Measurements from ENCODE around the gene SEZ6. TPM values are rescaled to one million over a fixed set of nuclear protein-coding genes. Genes with fewer than 3 reads are reported as not detected.

Gene SEZ6
- total RNA-seq, 2 donors from 2014 or later = 0.20 TPM; not detected in 1

DNA sequence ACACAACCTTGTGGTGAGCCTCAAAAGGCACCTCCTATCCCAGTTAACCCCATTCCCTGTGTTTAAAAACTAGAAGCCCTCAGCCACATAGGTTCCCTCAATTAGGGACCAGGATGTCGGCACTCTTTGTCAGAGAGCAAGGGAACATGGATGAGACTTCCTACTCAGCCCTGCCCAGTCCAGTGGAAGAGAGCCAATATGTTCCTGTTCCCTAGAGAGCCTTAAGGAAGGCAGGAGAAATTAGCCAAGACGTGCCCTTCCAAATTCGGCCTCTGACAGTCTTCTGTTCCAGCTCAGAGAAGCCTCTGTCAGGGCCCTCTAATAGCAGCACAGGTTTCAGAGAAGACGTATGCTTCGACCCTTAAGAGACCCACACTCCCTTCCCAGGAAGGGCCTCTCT lies 88.4 kb downstream of the SEZ6 start:
- H3K4me1 Mint-ChIP-seq = no peaks in the 10 kb centered on the region
- Histone ChIP-seq H3K4me3 (ENCODE audit: low read length) (no peak overlapping the region), H3K27me3 (ENCODE audit: control insufficient read depth, insufficient read depth, low read length, poor library complexity, severe bottlenecking) (no peaks in the 10 kb centered on the region), H3K4me1 (ENCODE audit: control insufficient read depth, insufficient read depth, low read length) (no peaks in the 10 kb centered on the region), H3K36me3 (ENCODE audit: control insufficient read depth, insufficient read depth, low read length) (peaks cover 98% of the 10 kb centered on the region), H3K9me3 (ENCODE audit: control insufficient read depth, low read length) (no peaks in the 10 kb centered on the region), H3K27ac (ENCODE audit: low read depth, low read length) (no peak overlapping the region), H3K9ac (ENCODE audit: extremely low read depth, low read length, poor library complexity, severe bottlenecking) (no peak overlapping the region)
- no peak overlapping the region for H3K4me3 Mint-ChIP-seq
- H3K27ac Mint-ChIP-seq = no peak overlapping the region
- TF ChIP-seq, protein P1, sequence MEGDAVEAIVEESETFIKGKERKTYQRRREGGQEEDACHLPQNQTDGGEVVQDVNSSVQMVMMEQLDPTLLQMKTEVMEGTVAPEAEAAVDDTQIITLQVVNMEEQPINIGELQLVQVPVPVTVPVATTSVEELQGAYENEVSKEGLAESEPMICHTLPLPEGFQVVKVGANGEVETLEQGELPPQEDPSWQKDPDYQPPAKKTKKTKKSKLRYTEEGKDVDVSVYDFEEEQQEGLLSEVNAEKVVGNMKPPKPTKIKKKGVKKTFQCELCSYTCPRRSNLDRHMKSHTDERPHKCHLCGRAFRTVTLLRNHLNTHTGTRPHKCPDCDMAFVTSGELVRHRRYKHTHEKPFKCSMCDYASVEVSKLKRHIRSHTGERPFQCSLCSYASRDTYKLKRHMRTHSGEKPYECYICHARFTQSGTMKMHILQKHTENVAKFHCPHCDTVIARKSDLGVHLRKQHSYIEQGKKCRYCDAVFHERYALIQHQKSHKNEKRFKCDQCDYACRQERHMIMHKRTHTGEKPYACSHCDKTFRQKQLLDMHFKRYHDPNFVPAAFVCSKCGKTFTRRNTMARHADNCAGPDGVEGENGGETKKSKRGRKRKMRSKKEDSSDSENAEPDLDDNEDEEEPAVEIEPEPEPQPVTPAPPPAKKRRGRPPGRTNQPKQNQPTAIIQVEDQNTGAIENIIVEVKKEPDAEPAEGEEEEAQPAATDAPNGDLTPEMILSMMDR (conservative IDR thresholded peaks at IDR 0.05) = no peak
- WGBS, 2 experiments (ENCODE audit: insufficient coverage in 1 of 2, insufficient read length in 1 of 2) = 92 to 100% methylated on average over 2 to 5 of the region's 5 CpGs
- no peaks in the 10 kb centered on the region for H3K27me3 Mint-ChIP-seq (ENCODE audit: insufficient read depth)
- H3K36me3 Mint-ChIP-seq (ENCODE audit: low read depth) = peaks cover 91% of the 10 kb centered on the region
- no peaks in the 10 kb centered on the region for H3K9me3 Mint-ChIP-seq
- no peak for DNase-seq

DNA sequence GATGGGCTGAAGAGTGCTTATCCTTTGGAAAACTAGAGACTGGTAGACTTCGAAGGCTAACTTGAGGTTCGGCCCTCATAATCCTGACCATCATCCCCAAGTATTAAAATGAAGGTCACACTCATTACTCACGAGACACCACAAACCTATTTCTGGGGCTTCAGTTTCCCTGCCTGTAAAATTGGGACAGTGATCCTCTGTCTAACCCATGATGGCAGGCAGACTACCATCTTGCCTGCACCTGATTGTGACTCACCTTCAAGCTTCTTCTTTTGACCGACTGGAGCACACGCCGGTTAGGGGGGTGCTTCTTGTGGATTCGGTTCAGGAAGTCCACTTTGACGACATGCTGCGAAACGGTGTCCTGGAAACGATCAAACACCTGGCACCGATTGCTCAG lies 88.8 kb downstream of the SEZ6 start:
- DNase-seq = no peak
- no peaks in the 10 kb centered on the region for H3K9me3 Mint-ChIP-seq
- no peak overlapping the region for H3K9ac ChIP-seq (ENCODE audit: extremely low read depth, low read length, poor library complexity, severe bottlenecking)

DNA sequence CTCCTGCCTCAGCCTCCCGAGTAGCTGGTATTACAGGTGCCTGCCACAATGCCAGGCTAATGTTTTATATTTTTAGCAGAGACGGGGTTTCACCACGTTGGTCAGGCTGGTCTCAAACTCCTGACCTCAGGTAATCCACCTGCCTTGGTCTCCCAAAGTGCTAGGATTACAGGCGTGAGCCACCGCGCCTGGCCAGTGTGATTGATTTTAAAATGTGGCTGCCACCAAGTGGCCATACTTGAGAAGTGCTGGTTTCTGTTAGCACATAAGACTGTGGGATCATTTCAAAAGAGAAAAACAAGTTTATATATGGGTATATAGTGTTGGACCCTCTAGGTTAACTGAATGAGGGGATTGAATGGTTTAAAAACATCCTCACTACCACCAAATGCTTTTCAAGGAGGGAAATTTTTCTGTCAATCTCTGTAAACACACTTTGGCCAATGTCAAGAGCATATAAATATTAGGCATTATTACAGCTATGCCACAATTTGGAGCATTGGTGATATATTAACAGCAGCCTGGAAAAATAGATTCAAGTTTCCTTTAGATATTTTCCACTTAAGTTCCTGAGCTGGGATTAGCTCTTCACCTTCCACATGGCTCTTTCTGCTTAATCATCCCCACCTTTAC lies 89.4 kb downstream of the SEZ6 start:
- Histone ChIP-seq H3K27ac (ENCODE audit: low read depth, low read length) (no peak overlapping the region), H3K27me3 (ENCODE audit: control insufficient read depth, insufficient read depth, low read length, poor library complexity, severe bottlenecking) (no peaks in the 10 kb centered on the region), H3K4me3 (ENCODE audit: low read length) (no peak overlapping the region), H3K9me3 (ENCODE audit: control insufficient read depth, low read length) (no peaks in the 10 kb centered on the region), H3K9ac (ENCODE audit: extremely low read depth, low read length, poor library complexity, severe bottlenecking) (no peak overlapping the region), H3K4me1 (ENCODE audit: control insufficient read depth, insufficient read depth, low read length) (no peaks in the 10 kb centered on the region), H3K36me3 (ENCODE audit: control insufficient read depth, insufficient read depth, low read length) (peaks cover 98% of the 10 kb centered on the region)
- Mint-ChIP-seq H3K27me3 (ENCODE audit: insufficient read depth) (no peaks in the 10 kb centered on the region), H3K27ac (peak overlapping the region; percentile 70), H3K4me1 (no peaks in the 10 kb centered on the region), H3K9me3 (no peaks in the 10 kb centered on the region), H3K36me3 (ENCODE audit: low read depth) (peaks cover 91% of the 10 kb centered on the region), H3K4me3 (no peak overlapping the region)
- TF ChIP-seq, protein P1 (conservative IDR thresholded peaks at IDR 0.05) = peak; percentile 82
- peak; percentile 83 for DNase-seq
- 77% methylated on average over 6 of the region's 6 CpGs; no CpG with 5 or more reads in 1 of the 2 experiments for WGBS, 2 experiments (ENCODE audit: insufficient coverage in 1 of 2, insufficient read length in 1 of 2)

More for the DNA sequence above, 88.8 kb downstream of the SEZ6 start:
- Histone ChIP-seq H3K27ac (ENCODE audit: low read depth, low read length) (no peak overlapping the region), H3K36me3 (ENCODE audit: control insufficient read depth, insufficient read depth, low read length) (peaks cover 98% of the 10 kb centered on the region), H3K27me3 (ENCODE audit: control insufficient read depth, insufficient read depth, low read length, poor library complexity, severe bottlenecking) (no peaks in the 10 kb centered on the region), H3K9me3 (ENCODE audit: control insufficient read depth, low read length) (no peaks in the 10 kb centered on the region), H3K4me3 (ENCODE audit: low read length) (no peak overlapping the region), H3K4me1 (ENCODE audit: control insufficient read depth, insufficient read depth, low read length) (no peaks in the 10 kb centered on the region)
- TF ChIP-seq, protein P1 (conservative IDR thresholded peaks at IDR 0.05) = no peak
- H3K36me3 Mint-ChIP-seq (ENCODE audit: low read depth) = peaks cover 92% of the 10 kb centered on the region
- H3K27me3 Mint-ChIP-seq (ENCODE audit: insufficient read depth) = no peaks in the 10 kb centered on the region
- H3K4me3 Mint-ChIP-seq = no peak overlapping the region
- H3K27ac Mint-ChIP-seq = no peak overlapping the region
- 96% methylated on average over 8 to 12 of the region's 12 CpGs for WGBS, 2 experiments (ENCODE audit: insufficient coverage in 1 of 2, insufficient read length in 1 of 2)
- no peaks in the 10 kb centered on the region for H3K4me1 Mint-ChIP-seq

Measured in endodermal cell (in vitro differentiated cells).